Central memory CD8-positive, alpha-beta T cell (primary cell): ENCODE results near the gene SLC35F3.

Experiments
- ATAC-seq: fragments of 150-1000 bp; cut with Tn5 transposase; replicated peaks from 2 replicates; pipeline ENCODE4 v1.10.0; 2022; ENCODE audit warnings: mild to moderate bottlenecking, moderate FRiP score, moderate number of reproducible peaks; ENCODE audit not compliant: poor library complexity, severe bottlenecking; ENCODE audit errors: extremely low read depth
- DNase-seq, 2 donors: peaks; one replicate each; pipeline ENCODE4 v3.0.0; 2021; ENCODE audit warnings: low spot score in 2 of 2
- H3K27ac Mint-ChIP-seq: one replicate; pipeline ENCODE4 v1.8.0; 2022; ENCODE audit warnings: low read depth, mild to moderate bottlenecking, moderate library complexity, mixed read lengths
- H3K27me3 Mint-ChIP-seq: one replicate; pipeline ENCODE4 v1.8.0; 2022; ENCODE audit warnings: mixed read lengths
- H3K36me3 Mint-ChIP-seq: one replicate; pipeline ENCODE4 v1.8.0; 2022; ENCODE audit warnings: mild to moderate bottlenecking, moderate library complexity, mixed read lengths; ENCODE audit not compliant: insufficient read depth
- H3K4me1 Mint-ChIP-seq: one replicate; pipeline ENCODE4 v1.8.0; 2022; ENCODE audit warnings: mixed read lengths
- H3K4me3 Mint-ChIP-seq: one replicate; pipeline ENCODE4 v1.8.0; 2022; ENCODE audit warnings: mild to moderate bottlenecking, moderate library complexity, mixed read lengths
- H3K9me3 Mint-ChIP-seq: one replicate; pipeline ENCODE4 v1.8.0; 2022; ENCODE audit warnings: mixed read lengths

Gene SLC35F3

DNA sequence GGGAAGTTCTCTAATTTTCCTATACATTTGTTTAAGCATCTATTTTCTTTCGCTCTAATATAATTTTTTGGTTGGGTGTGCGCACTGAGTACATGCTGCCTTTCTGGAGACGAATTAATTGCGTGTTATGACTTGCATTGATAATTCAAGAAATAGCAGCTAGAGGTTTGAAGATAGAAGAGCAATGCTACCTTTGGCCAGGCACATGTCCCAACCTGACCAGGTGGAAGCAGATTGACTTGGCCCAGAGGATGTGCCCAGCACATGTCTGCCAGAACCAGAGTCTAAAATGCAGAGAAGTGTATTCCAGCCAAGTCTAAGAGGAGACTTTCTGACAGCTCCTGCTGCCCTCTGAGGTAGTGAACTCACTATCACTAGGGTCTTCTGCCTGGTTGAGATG is 114.3 kb downstream of the SLC35F3 start:
- Mint-ChIP-seq H3K27ac (no peak overlapping the region), H3K27me3 (peaks cover 43% of the 10 kb centered on the region), H3K36me3 (no peaks in the 10 kb centered on the region), H3K4me1 (no peaks in the 10 kb centered on the region), H3K4me3 (no peak overlapping the region), H3K9me3 (no peaks in the 10 kb centered on the region)
- DNase-seq: no peak
- ATAC-seq: no peak

DNA sequence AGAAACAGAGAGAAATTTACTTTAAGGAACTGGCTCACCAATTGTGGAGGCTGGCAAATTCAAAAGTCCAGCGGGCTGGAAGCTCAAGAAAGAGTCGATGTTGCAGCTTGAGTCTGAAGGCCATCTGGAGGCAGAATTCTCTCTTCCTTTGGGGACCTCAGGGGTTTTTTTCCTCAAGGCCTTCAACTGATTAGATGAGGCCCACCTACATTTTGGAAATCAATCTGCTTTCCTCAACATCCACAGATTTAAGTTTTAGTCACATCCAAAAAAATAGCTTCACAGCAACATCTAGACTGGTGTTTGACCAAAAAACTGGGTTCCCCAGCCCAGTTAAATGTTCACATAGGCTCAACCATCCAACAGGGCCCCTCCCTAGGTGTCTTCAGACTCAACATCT is 114.9 kb downstream of the SLC35F3 start:
- H3K36me3 Mint-ChIP-seq: no peaks in the 10 kb centered on the region
- no peak overlapping the region for H3K4me3 Mint-ChIP-seq
- ATAC-seq (no peak), DNase-seq (no peak)
- H3K27me3 Mint-ChIP-seq: peaks cover 46% of the 10 kb centered on the region
- H3K27ac Mint-ChIP-seq: no peak overlapping the region
- no peaks in the 10 kb centered on the region for H3K9me3 Mint-ChIP-seq
- no peaks in the 10 kb centered on the region for H3K4me1 Mint-ChIP-seq

DNA sequence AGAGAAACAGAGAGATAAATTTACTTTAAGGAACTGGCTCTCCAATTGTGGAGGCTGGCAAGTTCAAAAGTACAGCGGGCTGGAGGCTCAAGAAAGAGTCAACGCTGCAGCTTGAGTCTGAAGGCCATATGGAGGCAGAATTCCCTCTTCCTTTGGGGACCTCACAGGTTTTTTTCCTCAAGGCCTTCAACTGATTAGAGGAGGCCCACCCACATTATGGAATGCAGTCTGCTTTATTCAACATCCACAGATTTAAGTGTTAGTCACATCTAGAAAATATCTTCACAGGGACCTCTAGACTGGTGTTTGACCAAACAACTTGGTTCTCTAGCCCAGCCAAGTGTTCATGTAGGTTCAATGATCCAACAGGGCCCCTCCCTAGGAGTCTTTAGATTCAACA is 117.8 kb downstream of the SLC35F3 start:
- H3K9me3 Mint-ChIP-seq: no peaks in the 10 kb centered on the region
- no peaks in the 10 kb centered on the region for H3K36me3 Mint-ChIP-seq
- no peak overlapping the region for H3K27ac Mint-ChIP-seq
- DNase-seq: no peak
- ATAC-seq: no peak
- peaks cover 35% of the 10 kb centered on the region for H3K27me3 Mint-ChIP-seq
- H3K4me1 Mint-ChIP-seq: no peaks in the 10 kb centered on the region
- no peak overlapping the region for H3K4me3 Mint-ChIP-seq

DNA sequence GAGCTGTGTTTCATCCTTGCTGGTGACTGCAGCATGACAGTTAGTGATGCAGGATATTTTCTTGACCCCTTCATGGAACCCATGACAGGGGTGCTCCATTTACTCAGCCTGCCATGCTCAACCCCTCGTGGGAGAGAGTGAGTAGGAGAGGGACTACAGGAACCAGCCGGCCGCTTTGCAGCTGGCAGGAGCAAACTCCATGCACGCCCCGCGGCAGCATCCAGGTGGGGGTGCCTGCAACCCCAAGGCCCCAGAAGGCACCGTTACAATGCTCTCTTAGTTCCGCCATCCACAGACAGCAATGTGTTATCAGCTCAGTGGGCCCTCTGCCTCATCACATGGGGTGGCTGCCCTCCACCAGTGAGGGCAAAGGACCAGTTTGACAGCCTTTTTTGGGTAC is 135.1 kb downstream of the SLC35F3 start:
- Mint-ChIP-seq H3K27ac (no peak overlapping the region), H3K4me1 (no peaks in the 10 kb centered on the region), H3K36me3 (no peaks in the 10 kb centered on the region), H3K27me3 (peaks cover 41% of the 10 kb centered on the region), H3K4me3 (no peak overlapping the region), H3K9me3 (no peaks in the 10 kb centered on the region)
- ATAC-seq: no peak
- no peak for DNase-seq

DNA sequence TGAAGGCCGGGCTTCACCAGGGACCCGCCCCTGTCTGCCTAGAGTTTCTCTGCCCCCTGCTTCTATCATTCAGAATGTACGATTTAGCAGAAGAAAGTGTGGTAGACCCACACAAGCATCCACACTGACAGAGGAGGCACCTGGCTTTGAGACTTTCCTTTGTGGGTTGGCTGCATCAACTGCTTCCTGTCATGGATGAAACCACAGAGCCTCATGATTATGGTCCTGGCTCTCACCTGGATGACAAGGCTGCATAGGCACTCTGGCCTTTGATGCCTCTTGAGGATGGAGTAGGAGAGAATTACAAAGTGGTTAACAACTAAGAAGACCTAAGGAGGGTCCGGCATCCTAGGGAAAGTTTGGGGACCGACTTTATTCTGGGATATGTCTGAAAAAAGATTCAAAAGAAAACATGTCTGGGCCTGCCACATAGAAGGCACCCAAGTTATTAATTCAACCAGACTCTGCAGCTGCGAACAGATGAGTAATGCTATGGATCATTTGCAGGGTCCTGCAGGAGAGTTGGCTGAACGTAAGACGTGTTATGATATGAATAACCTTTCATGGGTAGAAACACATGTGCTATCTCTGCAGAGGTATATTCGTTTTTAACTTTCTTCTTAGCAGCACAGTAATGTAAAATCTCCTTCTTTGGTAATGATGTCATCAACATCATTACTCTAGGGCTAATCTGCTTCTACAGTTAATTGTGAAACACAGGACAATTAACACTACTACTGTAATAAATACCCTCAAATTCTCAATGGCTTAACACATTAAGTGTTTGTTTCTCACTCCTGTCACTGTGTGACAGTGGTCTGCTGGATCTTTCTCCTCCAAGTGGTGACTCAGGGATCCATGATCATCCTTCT is 136.2 kb downstream of the SLC35F3 start:
- no peaks in the 10 kb centered on the region for H3K36me3 Mint-ChIP-seq
- no peak for ATAC-seq

DNA sequence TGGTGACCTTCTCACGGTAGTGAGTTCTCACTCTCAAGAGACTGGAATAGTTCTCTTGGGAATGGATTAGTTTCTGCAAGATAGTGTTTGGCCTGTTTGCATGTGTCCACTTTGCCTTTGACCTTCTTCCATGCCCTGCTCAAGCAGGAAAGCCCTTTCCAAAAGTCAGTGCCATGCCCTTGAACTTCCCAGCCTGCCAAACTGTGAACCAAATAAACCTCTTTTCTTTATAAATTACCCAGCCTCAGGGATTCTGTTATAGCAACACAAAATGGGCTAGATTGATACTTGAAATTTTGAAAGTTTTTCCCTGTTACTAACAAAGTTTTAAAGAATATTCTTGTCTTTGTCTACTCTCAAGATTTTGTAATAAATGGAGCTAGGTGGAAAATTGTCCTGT is 139.6 kb downstream of the SLC35F3 start:
- no peak overlapping the region for H3K27ac Mint-ChIP-seq
- DNase-seq (no peak), ATAC-seq (no peak)
- H3K9me3 Mint-ChIP-seq: no peaks in the 10 kb centered on the region
- peaks cover 23% of the 10 kb centered on the region for H3K27me3 Mint-ChIP-seq
- no peak overlapping the region for H3K4me3 Mint-ChIP-seq
- H3K36me3 Mint-ChIP-seq: no peaks in the 10 kb centered on the region
- H3K4me1 Mint-ChIP-seq: no peaks in the 10 kb centered on the region

More for the DNA sequence above, 136.2 kb downstream of the SLC35F3 start:
- no peaks in the 10 kb centered on the region for H3K9me3 Mint-ChIP-seq
- H3K4me3 Mint-ChIP-seq: no peak overlapping the region
- H3K27ac Mint-ChIP-seq: no peak overlapping the region
- peaks cover 32% of the 10 kb centered on the region for H3K27me3 Mint-ChIP-seq
- no peak for DNase-seq
- no peaks in the 10 kb centered on the region for H3K4me1 Mint-ChIP-seq

DNA sequence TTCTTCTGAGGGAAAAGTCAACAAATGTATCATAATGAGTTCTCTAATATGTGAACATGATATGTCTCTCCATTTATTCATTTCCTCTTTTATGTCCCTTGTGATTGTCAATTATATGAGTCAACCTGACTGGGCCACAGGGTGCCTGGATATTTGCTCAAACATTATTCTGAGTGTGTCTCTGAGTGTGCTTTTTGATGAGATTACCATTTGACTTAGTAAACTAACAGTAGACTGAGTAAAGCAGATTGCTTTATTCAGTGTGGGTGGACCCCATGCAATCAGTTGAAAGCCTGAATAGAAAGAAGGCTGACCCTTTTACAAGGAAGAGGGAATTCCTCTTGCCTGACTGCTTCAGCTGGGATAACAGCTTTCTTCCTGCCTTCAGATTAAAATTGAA is 142.6 kb downstream of the SLC35F3 start:
- Mint-ChIP-seq H3K4me1 (no peaks in the 10 kb centered on the region), H3K9me3 (no peaks in the 10 kb centered on the region), H3K27ac (no peak overlapping the region), H3K4me3 (no peak overlapping the region), H3K36me3 (no peaks in the 10 kb centered on the region), H3K27me3 (peaks cover 32% of the 10 kb centered on the region)
- DNase-seq: no peak
- no peak for ATAC-seq

DNA sequence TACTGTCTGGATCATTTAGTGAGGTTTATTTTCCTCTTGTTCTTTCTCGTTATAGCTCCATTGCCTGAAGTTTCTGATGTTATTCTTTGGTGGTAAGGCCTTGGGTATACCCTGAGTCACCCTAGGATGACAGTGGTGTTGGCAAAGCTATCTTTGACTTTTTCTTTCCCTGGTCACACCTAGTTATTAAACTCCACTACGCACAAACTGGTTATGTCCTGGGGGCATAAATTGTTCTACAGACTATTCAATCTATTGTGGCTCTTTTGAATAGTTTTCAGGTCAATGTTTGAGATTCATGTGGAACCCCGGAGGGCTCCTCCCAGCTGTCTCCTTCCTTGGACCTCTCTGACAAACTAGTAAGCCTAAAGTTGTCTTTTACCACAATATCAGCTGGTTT is 157.7 kb downstream of the SLC35F3 start:
- H3K4me3 Mint-ChIP-seq: no peak overlapping the region
- DNase-seq (no peak), ATAC-seq (no peak)
- peaks cover 33% of the 10 kb centered on the region for H3K27me3 Mint-ChIP-seq
- H3K9me3 Mint-ChIP-seq: peaks cover 5% of the 10 kb centered on the region
- no peak overlapping the region for H3K27ac Mint-ChIP-seq
- peaks cover 3% of the 10 kb centered on the region for H3K36me3 Mint-ChIP-seq
- no peaks in the 10 kb centered on the region for H3K4me1 Mint-ChIP-seq

- Mint-ChIP-seq H3K4me3 (no peak overlapping the region), H3K4me1 (no peaks in the 10 kb centered on the region), H3K27ac (no peak overlapping the region), H3K9me3 (peaks cover 5% of the 10 kb centered on the region), H3K36me3 (peaks cover 3% of the 10 kb centered on the region), H3K27me3 (peaks cover 38% of the 10 kb centered on the region)
- DNase-seq: peak; percentile 21 to 40
- no peak for ATAC-seq
Observed at GRCh38 chr1:234065794-234066447, 161.4 kb downstream of the SLC35F3 start.

DNA sequence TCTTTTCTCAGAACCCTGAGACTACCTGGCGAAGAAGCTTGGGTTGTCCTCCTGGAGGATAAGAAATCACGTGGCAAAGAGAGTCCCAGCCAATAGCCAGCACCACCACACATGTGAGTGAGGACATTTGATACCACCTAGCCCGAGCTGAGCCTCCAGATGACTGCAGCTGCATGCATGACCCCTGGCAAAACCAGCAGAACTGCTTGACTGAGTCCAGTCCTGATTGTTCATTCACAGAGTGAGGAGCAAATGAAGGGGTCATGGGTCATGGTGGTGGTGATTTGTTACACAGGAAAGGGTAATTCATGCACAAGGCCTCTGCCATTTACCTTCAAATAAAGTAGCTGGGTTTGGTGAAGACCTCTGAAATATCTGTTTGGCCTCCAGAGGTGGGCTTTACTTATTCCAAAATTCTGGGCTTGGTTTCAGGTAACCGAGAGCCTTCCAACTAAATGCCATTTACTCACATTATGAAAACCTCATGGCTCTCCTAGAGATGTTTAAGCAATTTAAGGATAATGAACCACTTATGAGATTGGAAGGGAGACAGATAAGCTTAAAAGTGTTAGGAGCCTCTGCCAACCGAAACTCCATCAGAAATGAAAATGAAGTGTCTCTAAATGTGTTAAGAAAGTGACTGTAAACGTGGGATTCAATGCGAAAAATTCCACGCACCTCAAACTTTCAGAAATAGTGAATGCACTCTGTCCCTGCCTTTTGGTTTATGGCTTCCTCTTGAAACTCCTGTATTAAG is 163.3 kb downstream of the SLC35F3 start:
- no peak for ATAC-seq
- Mint-ChIP-seq H3K4me3 (no peak overlapping the region), H3K27ac (no peak overlapping the region)

DNA sequence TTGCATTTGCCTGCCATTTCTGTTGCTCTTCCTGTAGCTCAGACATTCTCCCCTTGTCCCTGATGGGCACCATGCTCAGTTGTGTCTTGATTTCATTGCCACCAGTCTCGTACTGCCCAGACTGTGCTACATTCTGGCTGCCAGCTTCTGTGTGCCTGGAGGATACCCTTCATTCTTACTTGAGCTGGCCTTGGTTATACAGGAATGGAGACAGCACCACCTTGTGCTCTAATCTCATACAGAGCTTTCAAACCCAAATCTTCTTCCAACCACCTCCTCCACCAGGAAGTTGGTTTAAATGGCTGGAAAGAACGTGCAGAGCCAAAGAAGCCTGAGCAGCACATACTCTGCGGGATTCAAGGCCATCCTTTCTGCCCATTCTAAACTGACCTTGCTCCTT is 165.3 kb downstream of the SLC35F3 start:
- Mint-ChIP-seq H3K4me3 (no peak overlapping the region), H3K27me3 (peaks cover 55% of the 10 kb centered on the region), H3K36me3 (peaks cover 1% of the 10 kb centered on the region), H3K27ac (no peak overlapping the region), H3K4me1 (no peaks in the 10 kb centered on the region), H3K9me3 (peaks cover 10% of the 10 kb centered on the region)
- no peak for DNase-seq
- no peak for ATAC-seq

More for the DNA sequence above, 163.3 kb downstream of the SLC35F3 start:
- no peaks in the 10 kb centered on the region for H3K4me1 Mint-ChIP-seq
- H3K9me3 Mint-ChIP-seq: no peaks in the 10 kb centered on the region
- H3K36me3 Mint-ChIP-seq: peaks cover 3% of the 10 kb centered on the region
- peaks cover 37% of the 10 kb centered on the region for H3K27me3 Mint-ChIP-seq
- DNase-seq: no peak

DNA sequence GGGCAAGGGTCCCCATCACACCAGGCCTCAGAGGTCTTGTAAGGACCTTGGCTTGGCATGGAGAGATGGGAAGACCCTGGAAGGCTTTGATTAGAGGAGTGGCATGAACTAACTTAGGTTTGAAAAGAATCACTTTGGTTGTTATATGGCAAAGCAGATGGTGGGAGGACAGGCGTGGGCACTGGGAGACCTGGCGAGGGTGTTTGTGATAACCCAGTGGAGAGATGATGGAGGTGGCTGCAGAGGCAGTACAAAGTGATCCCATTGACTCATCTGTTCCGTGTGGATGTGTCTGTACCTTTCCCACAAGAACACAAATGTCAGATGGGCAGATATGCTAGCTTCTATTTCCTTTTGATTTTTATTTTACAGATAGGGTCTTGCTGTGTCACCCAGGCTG is 168.3 kb downstream of the SLC35F3 start:
- no peak overlapping the region for H3K4me3 Mint-ChIP-seq
- ATAC-seq: no peak

More for the DNA sequence above, 168.3 kb downstream of the SLC35F3 start:
- Mint-ChIP-seq H3K27ac (no peak overlapping the region), H3K36me3 (no peaks in the 10 kb centered on the region), H3K27me3 (peaks cover 47% of the 10 kb centered on the region), H3K9me3 (peaks cover 10% of the 10 kb centered on the region), H3K4me1 (no peaks in the 10 kb centered on the region)
- DNase-seq: no peak
